IMR-90 (cell line): ENCODE data around the gene THAP2. TPM values are rescaled to one million over a fixed set of nuclear protein-coding genes. Genes with fewer than 3 reads are reported as not detected.
A peak's percentile ranks its signal among the peaks of the same experiment; 100 is the strongest.

Source experiments
- ATAC-seq: fragments of 200-7000 bp; cut with Tn5 transposase; 2 replicates; pipeline ENCODE4 v1.9.1; 2020; ENCODE audit warnings: low read depth, mild to moderate bottlenecking, moderate library complexity
- Bru-seq: library from RNA; stranded (reverse); fragments of 400-500 nt; gene quantifications from one replicate; lab custom pipeline; 2021; lab: Mats Ljungman, UMichigan
- BruChase-seq, 2 experiments: library from RNA; stranded (reverse); fragments of 400-500 nt; gene quantifications; one replicate each; lab custom pipeline; 2021; lab: Mats Ljungman, UMichigan
- BruUV-seq: library from RNA; stranded (reverse); fragments of 400-500 nt; replicated peaks from 2 replicates; lab custom pipeline; 2021; lab: Mats Ljungman, UMichigan
- CTCF ChIA-PET: fragments of 300-600 bp; formaldehyde crosslinking; extraction: SDS; loops from one replicate; lab custom pipeline; 2021; ENCODE audit warnings: antibody characterized with exemption; lab: Yijun Ruan, JAX
- POLR2A ChIA-PET: fragments of 300-600 bp; sonication (Branson Sonifier 250); formaldehyde crosslinking; loops from one replicate; lab custom pipeline; 2022; ENCODE audit warnings: antibody characterized with exemption; ENCODE audit not compliant: unreplicated experiment; lab: Charles Lee
- DNase-seq: peaks from one replicate; pipeline ENCODE4 v3.0.0; 2013
- H2AFZ ChIP-seq: replicated peaks from 2 replicates; pipeline ENCODE3; 2013; ENCODE audit warnings: low read length, mild to moderate bottlenecking; ENCODE audit not compliant: poor library complexity
- H2AK5ac ChIP-seq: 2 replicates; pipeline ENCODE4 v1.6.1; 2013; ENCODE audit warnings: low read depth, low read length, inconsistent platforms
- H2AK9ac ChIP-seq: replicated peaks from 2 replicates; pipeline ENCODE3; 2013; ENCODE audit warnings: mild to moderate bottlenecking, low read depth, low read length, moderate library complexity; ENCODE audit not compliant: poor library complexity
- H2BK120ac ChIP-seq: 2 replicates; pipeline ENCODE4 v1.6.1; 2013; ENCODE audit warnings: low read depth, low read length, inconsistent platforms
- H2BK15ac ChIP-seq: 3 replicates; pipeline ENCODE4 v1.6.1; 2013; ENCODE audit warnings: low read depth, low read length, inconsistent platforms
- H2BK20ac ChIP-seq: 2 replicates; pipeline ENCODE4 v1.6.1; 2013; ENCODE audit warnings: low read depth, mild to moderate bottlenecking, inconsistent platforms, low read length, moderate library complexity
- H2BK5ac ChIP-seq: 2 replicates; pipeline ENCODE4 v1.6.1; 2013; ENCODE audit warnings: mild to moderate bottlenecking, low read depth, low read length, inconsistent platforms; ENCODE audit not compliant: poor library complexity, severe bottlenecking
- H3K14ac ChIP-seq: replicated peaks from 2 replicates; pipeline ENCODE4 v1.6.1; 2013; ENCODE audit warnings: low read depth, low read length, inconsistent platforms
- H3K18ac ChIP-seq: 2 replicates; pipeline ENCODE4 v1.6.1; 2013; ENCODE audit warnings: low read depth, low read length, control low read depth
- H3K23ac ChIP-seq: 2 replicates; pipeline ENCODE4 v1.6.1; 2013; ENCODE audit warnings: low read depth, low read length, inconsistent platforms
- H3K27ac ChIP-seq: 2 replicates; pipeline ENCODE4 v1.5.1; 2013; ENCODE audit warnings: mild to moderate bottlenecking, control low read depth, low read length; ENCODE audit not compliant: insufficient read depth
- H3K27me3 ChIP-seq: 2 replicates; pipeline ENCODE4 v1.6.1; 2013; ENCODE audit warnings: low read length; ENCODE audit not compliant: control insufficient read depth, insufficient read depth
- H3K36me3 ChIP-seq: 2 replicates; pipeline ENCODE4 v1.6.1; 2013; ENCODE audit warnings: low read length, mixed read lengths; ENCODE audit not compliant: control insufficient read depth, insufficient read depth
- H3K4ac ChIP-seq: 2 replicates; pipeline ENCODE4 v1.6.1; 2013; ENCODE audit warnings: low read depth, low read length, inconsistent platforms
- H3K4me1 ChIP-seq: 2 replicates; pipeline ENCODE4 v1.6.1; 2013; ENCODE audit warnings: low read length, mixed read lengths; ENCODE audit not compliant: control insufficient read depth, insufficient read depth
- H3K4me2 ChIP-seq: 2 replicates; pipeline ENCODE4 v1.6.1; 2013; ENCODE audit warnings: low read depth, mild to moderate bottlenecking, control low read depth, low read length, moderate library complexity
- H3K4me3 ChIP-seq: 2 replicates; pipeline ENCODE4 v1.5.1; 2013; ENCODE audit warnings: low read depth, mild to moderate bottlenecking, control low read depth, low read length, moderate library complexity; ENCODE audit not compliant: insufficient read depth
- H3K56ac ChIP-seq: 2 replicates; pipeline ENCODE4 v1.6.1; 2013; ENCODE audit warnings: low read length, inconsistent platforms; ENCODE audit not compliant: insufficient read depth; ENCODE audit errors: extremely low read depth
- H3K79me1 ChIP-seq, 2 experiments: 2 replicates each; pipeline ENCODE4 v1.6.1; 2013; ENCODE audit warnings: low read length in 2 of 2, inconsistent platforms in 1 of 2, low read depth in 1 of 2
- H3K9ac ChIP-seq: 2 replicates; pipeline ENCODE4 v1.6.1; 2013; ENCODE audit warnings: low read depth, low read length, control low read depth
- H3K9me1 ChIP-seq: 2 replicates; pipeline ENCODE4 v1.6.1; 2013; ENCODE audit warnings: low read length, inconsistent platforms; ENCODE audit not compliant: insufficient read depth
- H3K9me3 ChIP-seq: 2 replicates; pipeline ENCODE4 v1.6.1; 2013; ENCODE audit warnings: low read length; ENCODE audit not compliant: control insufficient read depth, insufficient read depth
- H4K20me1 ChIP-seq: 2 replicates; pipeline ENCODE4 v1.6.1; 2013; ENCODE audit warnings: low read length, inconsistent platforms; ENCODE audit not compliant: insufficient read depth
- H4K5ac ChIP-seq: 2 replicates; pipeline ENCODE4 v1.6.1; 2013; ENCODE audit warnings: mild to moderate bottlenecking, low read depth, low read length, control low read depth
- H4K8ac ChIP-seq, 2 experiments: 2 replicates each; pipeline ENCODE4 v1.6.1; 2013; ENCODE audit warnings: low read depth in 2 of 2, low read length in 2 of 2, control low read depth in 1 of 2, inconsistent platforms in 1 of 2
- H4K91ac ChIP-seq: 2 replicates; pipeline ENCODE4 v1.6.1; 2013; ENCODE audit warnings: low read depth, low read length, inconsistent platforms; ENCODE audit not compliant: insufficient read depth
- BHLHE40 ChIP-seq: fragments of 150-350 bp; IDR thresholded peaks from 2 replicates; pipeline ENCODE4 v1.6.1; 2016; ENCODE audit warnings: mild to moderate bottlenecking, low read depth, low read length
- CHD1 ChIP-seq: IDR thresholded peaks from 2 replicates; pipeline ENCODE4 v1.6.1; 2012; ENCODE audit warnings: low read depth, low read length, improper control_type of control experiment
- FOS ChIP-seq: fragments of 150-350 bp; IDR thresholded peaks from 2 replicates; pipeline ENCODE4 v1.6.1; 2016; ENCODE audit warnings: low read depth, low read length
- MAFK ChIP-seq: IDR thresholded peaks from 2 replicates; pipeline ENCODE4 v1.6.1; 2012; ENCODE audit warnings: low read depth, low read length, improper control_type of control experiment
- MXI1 ChIP-seq: IDR thresholded peaks from 2 replicates; pipeline ENCODE4 v1.6.1; 2012; ENCODE audit warnings: low read depth, mild to moderate bottlenecking, low read length, moderate library complexity, borderline replicate concordance
- NFE2L2 ChIP-seq: fragments of 150-350 bp; IDR thresholded peaks from 2 replicates; pipeline ENCODE4 v1.6.1; 2016; ENCODE audit warnings: low read depth, mild to moderate bottlenecking, low read length
- POLR2A ChIP-seq: IDR thresholded peaks from 2 replicates; pipeline ENCODE4 v1.6.1; 2012; ENCODE audit warnings: mild to moderate bottlenecking, low read depth, low read length
- RFX5 ChIP-seq: IDR thresholded peaks from 2 replicates; pipeline ENCODE4 v1.8.0; 2012; ENCODE audit warnings: low read depth, mild to moderate bottlenecking, low read length, moderate library complexity
- WGBS, 2 experiments: methylation state at CpG; one replicate each; pipeline versions ENCODE4 v1.1.5 to v1.1.7; 2013; ENCODE audit warnings: missing lambda C conversion rate in 2 of 2; ENCODE audit not compliant: insufficient read length in 1 of 2; ENCODE audit errors: extremely low coverage in 2 of 2; 5-methylcytosine and 5-hydroxymethylcytosine counted together
- dilution Hi-C: fragments of 300-500 bp; cut with HindIII; formaldehyde crosslinking; loops from one replicate; pipeline ENCODE4 v1.14.3; 2018; ENCODE audit warnings: low sequenced_read_pairs; ENCODE audit not compliant: unreplicated experiment
- in situ Hi-C: fragments of 300-500 bp; cut with MboI; formaldehyde crosslinking; loops from 3 replicates; pipeline ENCODE4 v1.14.3; 2019; ENCODE audit warnings: low sequenced_read_pairs, inconsistent platforms, mixed read lengths
- intact Hi-C: fragments of 100-400 bp; cut with micrococcal nuclease; formaldehyde crosslinking; loops from 2 replicates; pipeline ENCODE4 v1.10.0; 2022
- long read RNA-seq: library from polyadenylated mRNA; unstranded; transcript quantifications from one replicate; pipeline ENCODE4 v2.0.0, GENCODE V29; 2021; ENCODE audit not compliant: unreplicated experiment
- polyA plus RNA-seq, 3 experiments: library from polyadenylated mRNA; depleted of rRNA; stranded (reverse); fragments of >200 nt; gene quantifications; 2 replicates each; pipeline ENCODE4 v1.2.3, GENCODE V29; 2012; ENCODE audit warnings: low replicate concordance in 1 of 3
- total RNA-seq: library from RNA; depleted of rRNA; stranded (reverse); fragments of >200 nt; gene quantifications from 2 replicates; pipeline ENCODE4 v1.2.3, GENCODE V29; 2012; rRNA removed
- TF ChIP-seq, protein P1 (sequence below): fragments of 150-350 bp; IDR thresholded peaks from 2 replicates; pipeline ENCODE4 v1.6.1; 2017; ENCODE audit warnings: mild to moderate bottlenecking, antibody characterized with exemption, low read length, low read depth
- TF ChIP-seq, protein P2 (sequence below): conservative IDR thresholded peaks from 2 replicates; pipeline ENCODE4 v1.5.1; 2012; ENCODE audit warnings: mild to moderate bottlenecking, low read depth, low read length, improper control_type of control experiment

Gene THAP2
- total RNA-seq, result 1.4 and 2.8 TPM in 2 replicates
- 1.7 and 2.5 TPM in 2 replicates for polyA plus RNA-seq (2012; rRNA removed)
- polyA plus RNA-seq (2012; cell fraction: cytosol; rRNA removed), result 0.66 and 1.2 TPM in 2 replicates
- 1.4 and 4.3 TPM in 2 replicates for polyA plus RNA-seq (2012; cell fraction: nucleus; rRNA removed; ENCODE audit: low replicate concordance)
- Bru-seq, nascent RNA, result percentile 43 among the genes with signal in this experiment
- BruChase-seq, experiment 1, labeled RNA remaining after a 6-hour chase, result percentile 45 among the genes with signal in this experiment
- percentile 49 among the genes with signal in this experiment for BruChase-seq, experiment 2, labeled RNA remaining after a 2-hour chase
- long read RNA-seq, full-length matches to known transcripts, result 13 of 15 reads
- long read RNA-seq, partial matches to known transcripts, result 0 of 15 reads
- long read RNA-seq, other reads (novel, unspliced or antisense), result 2 of 15 reads

DNA sequence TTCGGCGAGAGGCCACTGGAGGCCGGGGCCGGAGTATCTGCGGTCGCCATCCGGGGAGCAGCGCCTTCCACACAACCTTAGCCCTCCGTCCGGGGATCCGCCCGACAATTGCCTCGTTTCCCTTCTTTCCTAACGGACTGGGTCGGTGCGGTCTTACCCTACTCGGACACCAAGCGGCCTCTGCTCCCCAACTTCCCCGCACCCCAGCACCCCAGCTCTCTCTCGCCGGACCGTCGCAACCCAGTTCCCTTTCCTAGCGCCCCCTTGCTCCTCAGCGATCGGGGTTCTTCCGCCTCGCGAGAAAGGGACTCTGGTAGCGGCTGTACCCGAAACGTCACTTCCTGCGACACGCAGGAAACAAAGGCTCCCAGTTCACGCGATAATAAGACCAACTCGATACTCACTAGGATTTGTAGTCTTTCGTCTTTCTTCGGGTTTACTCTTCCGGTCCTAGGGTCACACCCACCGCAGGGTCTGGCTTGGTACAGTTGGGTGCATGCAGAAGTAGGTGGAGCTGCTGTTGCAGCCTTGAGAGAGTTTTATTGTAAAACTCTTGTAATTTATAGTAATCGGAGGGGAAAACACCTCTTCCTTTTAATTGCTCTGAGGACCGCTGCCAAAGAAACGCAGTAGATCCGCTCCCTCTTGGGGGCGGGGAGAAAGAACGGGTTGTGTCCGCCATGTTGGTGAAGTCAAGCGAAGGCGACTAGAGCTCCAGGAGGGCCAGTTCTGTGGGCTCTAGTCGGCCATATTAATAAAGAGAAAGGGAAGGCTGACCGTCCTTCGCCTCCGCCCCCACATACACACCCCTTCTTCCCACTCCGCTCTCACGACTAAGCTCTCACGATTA is at the start of gene THAP2, which contains the start of gene ZFC3H1:
THAP2 (plus strand) TSS at position 741 of the 850 bp plus-strand sequence. CDS start 209 bp downstream, outside the sequence.
ZFC3H1 (minus strand) TSS at position 288 of the 850 bp plus-strand sequence; CDS start at position 50, 238 bp downstream.
- DNase-seq (peak; percentile 100), ATAC-seq (peak; percentile 91)
- no peaks in the 10 kb centered on the region for H3K9me3 ChIP-seq
- in situ Hi-C loops, result loop anchor here (10.0 to 25.0 kb wide), 2 partner anchors 91 to 599 kb away; partner anchors contain the start of genes RAB21 and TRHDE
- H3K9me1 ChIP-seq, result no peaks in the 10 kb centered on the region
- H2AFZ ChIP-seq, result peak within 1 kb of the TSS; percentile 90
- H4K91ac ChIP-seq, result peak within 1 kb of the TSS; percentile 67
- H3K27me3 ChIP-seq, result no peaks in the 10 kb centered on the region
- peak within 1 kb of the TSS; percentile 95 for H3K27ac ChIP-seq
- intact Hi-C loops, result loop anchor here (1.0 to 5.0 kb wide), 2 partner anchors 23 to 84 kb away; partner anchors contain the start of gene TMEM19
- CTCF ChIA-PET, result interaction anchor here (0.7 to 2.0 kb wide), 3 partner anchors 11 to 183 kb away, joined by 3 to 10 read pairs (median 3); no protein-coding TSS in a partner anchor
- no TSS peak for BruUV-seq
- peak within 1 kb of the TSS; percentile 44 for H4K5ac ChIP-seq
- H4K8ac ChIP-seq, result peak within 1 kb of the TSS; percentile 70 to 79
- peak within 1 kb of the TSS; percentile 99 for H3K23ac ChIP-seq
- H2AK9ac ChIP-seq, result peak within 1 kb of the TSS; percentile 99
- POLR2A ChIA-PET, result interaction anchor here (0.6 to 0.8 kb wide), 2 partner anchors 8 to 50 kb away, joined by 3 to 4 read pairs; no protein-coding TSS in a partner anchor
- no peak within 1 kb of the TSS for H2BK20ac ChIP-seq
- dilution Hi-C loops, result no loop called here
- H3K18ac ChIP-seq, result peak within 1 kb of the TSS; percentile 62
- no peaks in the 10 kb centered on the region for H3K4me1 ChIP-seq
- peak within 1 kb of the TSS; percentile 94 for H3K4ac ChIP-seq
- 2% methylated on average over 18 of the region's 57 CpGs; no CpG with 5 or more reads in 1 of the 2 experiments for WGBS, 2 experiments
- H3K4me3 ChIP-seq, result peak within 1 kb of the TSS; percentile 68
- peak within 1 kb of the TSS; percentile 89 for H3K14ac ChIP-seq
- H3K4me2 ChIP-seq, result peak within 1 kb of the TSS; percentile 86
- peak within 1 kb of the TSS; percentile 94 for H2AK5ac ChIP-seq
- peak within 1 kb of the TSS; percentile 90 for H2BK5ac ChIP-seq
- H4K20me1 ChIP-seq, result peaks cover 23% of the 10 kb centered on the region
- peak within 1 kb of the TSS; percentile 95 for H3K9ac ChIP-seq
- H2BK15ac ChIP-seq, result peak within 1 kb of the TSS; percentile 44; the same call in 2 of the 3 replicates
- H3K36me3 ChIP-seq, result peaks cover 6% of the 10 kb centered on the region
- H3K79me1 ChIP-seq, result peaks cover 8 to 22% of the 10 kb centered on the region in 2 experiments; a peak in 3 of 4 replicates
- peak within 1 kb of the TSS; percentile 68 for H2BK120ac ChIP-seq
- H3K56ac ChIP-seq, result peak within 1 kb of the TSS; percentile 88
- TF ChIP-seq CHD1 (peak; percentile 92), MXI1 (peak; percentile 79; the same call in 1 of the 2 replicates), BHLHE40 (peak; percentile 78; the same call in 1 of the 2 replicates), NFE2L2 (0 out of 2 replicates have a peak, but pooled peaks have one; percentile 2), POLR2A (peak; percentile 95), FOS (no peak), RFX5 (no peak), MAFK (no peak)
- TF ChIP-seq, protein P1, sequence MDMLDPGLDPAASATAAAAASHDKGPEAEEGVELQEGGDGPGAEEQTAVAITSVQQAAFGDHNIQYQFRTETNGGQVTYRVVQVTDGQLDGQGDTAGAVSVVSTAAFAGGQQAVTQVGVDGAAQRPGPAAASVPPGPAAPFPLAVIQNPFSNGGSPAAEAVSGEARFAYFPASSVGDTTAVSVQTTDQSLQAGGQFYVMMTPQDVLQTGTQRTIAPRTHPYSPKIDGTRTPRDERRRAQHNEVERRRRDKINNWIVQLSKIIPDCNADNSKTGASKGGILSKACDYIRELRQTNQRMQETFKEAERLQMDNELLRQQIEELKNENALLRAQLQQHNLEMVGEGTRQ, result no peak; the same call in 1 of the 2 replicates
- TF ChIP-seq, protein P2, sequence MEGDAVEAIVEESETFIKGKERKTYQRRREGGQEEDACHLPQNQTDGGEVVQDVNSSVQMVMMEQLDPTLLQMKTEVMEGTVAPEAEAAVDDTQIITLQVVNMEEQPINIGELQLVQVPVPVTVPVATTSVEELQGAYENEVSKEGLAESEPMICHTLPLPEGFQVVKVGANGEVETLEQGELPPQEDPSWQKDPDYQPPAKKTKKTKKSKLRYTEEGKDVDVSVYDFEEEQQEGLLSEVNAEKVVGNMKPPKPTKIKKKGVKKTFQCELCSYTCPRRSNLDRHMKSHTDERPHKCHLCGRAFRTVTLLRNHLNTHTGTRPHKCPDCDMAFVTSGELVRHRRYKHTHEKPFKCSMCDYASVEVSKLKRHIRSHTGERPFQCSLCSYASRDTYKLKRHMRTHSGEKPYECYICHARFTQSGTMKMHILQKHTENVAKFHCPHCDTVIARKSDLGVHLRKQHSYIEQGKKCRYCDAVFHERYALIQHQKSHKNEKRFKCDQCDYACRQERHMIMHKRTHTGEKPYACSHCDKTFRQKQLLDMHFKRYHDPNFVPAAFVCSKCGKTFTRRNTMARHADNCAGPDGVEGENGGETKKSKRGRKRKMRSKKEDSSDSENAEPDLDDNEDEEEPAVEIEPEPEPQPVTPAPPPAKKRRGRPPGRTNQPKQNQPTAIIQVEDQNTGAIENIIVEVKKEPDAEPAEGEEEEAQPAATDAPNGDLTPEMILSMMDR, result peak; percentile 43
